Prostate gland (tissue), 2 donors: ENCODE data around the gene PAQR8. TPM values are rescaled to one million over a fixed set of nuclear protein-coding genes. Genes with fewer than 3 reads are reported as not detected.

ENCODE experiments used
- DNase-seq: peaks from one replicate; pipeline ENCODE4 v3.0.0-alpha.2; 2019; ENCODE audit warnings: low spot score
- H3K27ac ChIP-seq, 2 donors: fragments of 200-600 bp; sonication (generic); 2 replicates each; pipeline ENCODE4 v1.5.1; 2017 to 2019
- H3K27me3 ChIP-seq: fragments of 200-600 bp; sonication (generic); replicated peaks from 2 replicates; pipeline ENCODE4 v1.5.1; 2019; ENCODE audit not compliant: insufficient read depth
- H3K36me3 ChIP-seq, 2 donors: fragments of 200-600 bp; sonication (generic); 1 replicate in 1 of 2; 2 replicates in 1 of 2; pipeline versions ENCODE4 v1.5.1 to v1.8.1; 2017 to 2019
- H3K4me1 ChIP-seq: fragments of 200-600 bp; sonication (generic); replicated peaks from 2 replicates; pipeline ENCODE4 v1.5.1; 2019
- H3K4me3 ChIP-seq, 2 donors: fragments of 200-600 bp; sonication (generic); 2 replicates each; pipeline ENCODE4 v1.5.1; 2017 to 2019
- H3K9me3 ChIP-seq: fragments of 200-600 bp; sonication (generic); 2 replicates; pipeline ENCODE4 v1.5.1; 2017
- CTCF ChIP-seq, 4 experiments: fragments of 200-600 bp in 2 of 4; fragments of 450-650 bp in 2 of 4; sonication (generic) in 2 of 4; IDR thresholded peaks; 1 replicate in 3 of 4; 2 replicates in 1 of 4; pipeline ENCODE4 v1.5.1; 2016 to 2019; ENCODE audit warnings: antibody characterized with exemption in 4 of 4, mild to moderate bottlenecking in 2 of 4, moderate library complexity in 2 of 4
- POLR2A ChIP-seq: fragments of 450-650 bp; IDR thresholded peaks from one replicate; pipeline ENCODE4 v1.6.1; 2016; ENCODE audit warnings: antibody characterized with exemption, mild to moderate bottlenecking
- POLR2AphosphoS5 ChIP-seq: sonication (generic); formaldehyde crosslinking; IDR thresholded peaks from one replicate; pipeline ENCODE4 v1.6.1; 2017; ENCODE audit warnings: antibody characterized with exemption
- WGBS: methylation state at CpG from one replicate; pipeline ENCODE4 v1.1.5; 2018; 5-methylcytosine and 5-hydroxymethylcytosine counted together
- intact Hi-C: fragments of 100-400 bp; cut with DNase I; formaldehyde crosslinking; loops from one replicate; pipeline ENCODE4 v1.14.2; 2022
- total RNA-seq, 2 donors: library from RNA; depleted of rRNA; stranded (reverse); fragments of >200 nt; gene quantifications; one replicate each; pipeline ENCODE4 v1.1.0, GENCODE V29; 2016

Gene PAQR8
- total RNA-seq, 2 donors from 2014 or later = 9.9 to 15.8 TPM

DNA sequence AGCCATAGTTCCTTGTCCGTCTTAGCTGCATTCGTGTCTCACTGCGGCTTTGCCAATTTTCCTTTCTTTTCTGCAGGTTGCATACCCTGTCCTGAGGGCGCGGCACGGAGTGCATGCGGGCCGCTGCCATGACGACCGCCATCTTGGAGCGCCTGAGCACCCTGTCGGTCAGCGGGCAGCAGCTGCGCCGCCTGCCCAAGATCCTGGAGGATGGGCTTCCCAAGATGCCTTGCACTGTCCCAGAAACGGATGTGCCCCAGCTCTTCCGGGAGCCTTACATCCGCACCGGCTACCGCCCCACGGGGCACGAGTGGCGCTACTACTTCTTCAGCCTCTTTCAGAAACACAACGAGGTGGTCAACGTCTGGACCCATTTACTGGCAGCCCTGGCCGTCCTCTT is 41.1 kb downstream of the PAQR8 start:
- H3K4me3 ChIP-seq = no peak overlapping the region
- WGBS = 97% methylated on average over 26 of the region's 26 CpGs
- H3K4me1 ChIP-seq = no peaks in the 10 kb centered on the region
- H3K36me3 ChIP-seq = no peaks in the 10 kb centered on the region
- H3K27ac ChIP-seq = no peak overlapping the region
- no peaks in the 10 kb centered on the region for H3K9me3 ChIP-seq
- intact Hi-C loops = loop anchor here (5.0 kb wide), 1 partner anchor 116 kb away; no protein-coding TSS in a partner anchor
- no peaks in the 10 kb centered on the region for H3K27me3 ChIP-seq
- DNase-seq = no peak
- TF ChIP-seq CTCF (IDR thresholded peaks at IDR 0.05) = no peak
- no peak for TF ChIP-seq POLR2AphosphoS5
- no peak for TF ChIP-seq POLR2A

DNA sequence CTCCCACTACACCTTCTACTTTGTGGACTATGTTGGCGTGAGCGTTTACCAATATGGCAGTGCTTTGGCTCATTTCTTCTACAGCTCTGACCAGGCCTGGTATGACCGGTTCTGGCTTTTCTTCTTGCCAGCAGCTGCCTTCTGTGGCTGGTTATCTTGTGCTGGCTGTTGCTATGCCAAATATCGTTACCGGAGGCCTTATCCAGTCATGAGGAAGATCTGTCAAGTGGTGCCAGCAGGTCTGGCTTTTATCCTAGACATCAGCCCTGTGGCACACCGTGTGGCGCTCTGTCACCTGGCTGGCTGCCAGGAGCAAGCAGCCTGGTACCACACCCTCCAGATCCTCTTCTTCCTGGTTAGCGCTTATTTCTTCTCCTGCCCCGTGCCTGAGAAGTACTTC is 41.7 kb downstream of the PAQR8 start:
- WGBS = 56% methylated on average over 9 of the region's 9 CpGs

DNA sequence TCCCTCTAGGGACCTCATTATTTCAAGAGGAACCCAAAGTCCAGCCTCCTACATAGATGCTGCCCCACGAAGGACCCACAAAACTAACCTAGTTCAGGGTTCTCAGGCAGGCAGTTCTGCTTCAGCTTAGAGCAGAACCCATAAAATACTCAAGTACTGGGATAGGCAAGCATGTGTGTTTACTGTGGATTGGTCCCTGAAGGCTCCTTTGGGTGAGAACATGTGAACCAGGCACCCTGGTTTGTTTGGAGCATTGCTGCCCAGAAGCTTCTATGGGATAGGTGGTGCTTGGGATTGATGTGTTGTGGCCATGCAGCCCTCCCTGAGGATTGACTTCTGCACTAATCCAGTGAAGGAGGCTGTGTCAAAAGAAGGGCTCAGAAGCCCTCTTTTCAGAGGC is 43.3 kb downstream of the PAQR8 start:
- Histone ChIP-seq H3K4me3 (no peak overlapping the region), H3K27me3 (no peaks in the 10 kb centered on the region), H3K27ac (no peak overlapping the region), H3K36me3 (no peaks in the 10 kb centered on the region), H3K9me3 (no peaks in the 10 kb centered on the region), H3K4me1 (no peaks in the 10 kb centered on the region)
- intact Hi-C loops = no loop called here
- TF ChIP-seq CTCF (IDR thresholded peaks at IDR 0.05) = no peak
- no peak for TF ChIP-seq POLR2AphosphoS5
- TF ChIP-seq POLR2A = no peak
- no peak for DNase-seq
- WGBS = 100% methylated on average over 1 of the region's 1 CpG

More for the DNA sequence above, 41.7 kb downstream of the PAQR8 start:
- no peak overlapping the region for H3K4me3 ChIP-seq
- no peaks in the 10 kb centered on the region for H3K4me1 ChIP-seq
- intact Hi-C loops = loop anchor here (5.0 kb wide), 1 partner anchor 116 kb away; no protein-coding TSS in a partner anchor
- no peaks in the 10 kb centered on the region for H3K27me3 ChIP-seq
- TF ChIP-seq CTCF (IDR thresholded peaks at IDR 0.05) (no peak), POLR2AphosphoS5 (peak; percentile 22)
- H3K36me3 ChIP-seq = no peaks in the 10 kb centered on the region
- H3K27ac ChIP-seq = no peak overlapping the region
- peak; percentile 62 for DNase-seq
- no peaks in the 10 kb centered on the region for H3K9me3 ChIP-seq

DNA sequence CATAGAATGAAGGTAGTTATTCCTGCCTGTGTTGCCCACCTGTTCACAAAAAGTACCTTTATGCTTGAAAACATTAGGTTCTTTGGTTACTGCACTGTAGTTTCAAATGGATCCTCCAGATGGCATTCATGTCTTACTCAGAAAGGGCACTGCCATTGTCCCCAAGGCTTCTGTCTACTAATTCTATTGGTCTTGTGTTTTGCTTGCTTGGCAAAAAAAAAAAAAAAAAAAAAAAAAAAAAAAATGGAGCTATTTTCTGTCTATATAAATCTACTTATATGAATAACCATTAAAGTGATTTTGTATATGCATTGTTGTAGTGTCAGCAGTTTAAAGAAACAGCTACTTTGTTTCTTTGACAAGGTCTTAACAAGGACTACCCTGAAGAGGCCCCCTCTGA is 45.5 kb downstream of the PAQR8 start:
- no peaks in the 10 kb centered on the region for H3K4me1 ChIP-seq

More for the DNA sequence above, 45.5 kb downstream of the PAQR8 start:
- Histone ChIP-seq H3K27me3 (no peaks in the 10 kb centered on the region), H3K36me3 (no peaks in the 10 kb centered on the region), H3K9me3 (no peaks in the 10 kb centered on the region), H3K27ac (no peak overlapping the region), H3K4me3 (no peak overlapping the region)
- intact Hi-C loops = no loop called here
- DNase-seq = no peak
- TF ChIP-seq POLR2AphosphoS5 = no peak
- TF ChIP-seq CTCF (IDR thresholded peaks at IDR 0.05) = peak in 2 of 4 experiments; percentile 48 to 51
